ENCODE data around the gene TRIM45. TPM values are rescaled to one million over a fixed set of nuclear protein-coding genes. Genes with fewer than 3 reads are reported as not detected.

Gene TRIM45
- total and polyA plus RNA-seq, 11 donors, result 1.4 to 22.2 (median 9.0) TPM

GRCh38 chr1:117066367-117066766 lies 55.2 kb downstream of the TRIM45 start:
- Histone ChIP-seq H3K27ac (no peak overlapping the region), H3K4me3 (no peak overlapping the region), H3K27me3 (no peaks in the 10 kb centered on the region), H3K4me1 (peaks cover 0 to 10% (median 0%) of the 10 kb centered on the region in 12 donors), H3K36me3 (peaks cover 0 to 17% (median 0%) of the 10 kb centered on the region in 9 donors), H3K9me3 (no peaks in the 10 kb centered on the region)
- DNase-seq, result no peak
- 64 to 70% (median 67%) methylated on average over 6 of the region's 6 CpGs for WGBS, 4 donors
- TF ChIP-seq POLR2A (IDR thresholded peaks at IDR 0.05) (no peak), CTCF (IDR thresholded peaks at IDR 0.05) (no peak)
- intact Hi-C loops (cut with DNase I), result loop anchor here in 8 of 10 donors (2.0 to 10.0 kb wide), 7 partner anchors 56 to 691 kb away; partner anchors contain the start of genes TENT5C (in 1 of the 8) and TRIM45 (in 1 of the 8)
- ATAC-seq, result no peak

- peaks cover 0 to 27% (median 7%) of the 10 kb centered on the region in 12 donors for H3K4me1 ChIP-seq
- ATAC-seq (no peak), DNase-seq (no peak)
- no peak overlapping the region for H3K27ac ChIP-seq
- H3K27me3 ChIP-seq, result no peaks in the 10 kb centered on the region
- no peaks in the 10 kb centered on the region for H3K9me3 ChIP-seq
- no peak overlapping the region for H3K4me3 ChIP-seq
- H3K36me3 ChIP-seq, result peaks cover 0 to 17% (median 0%) of the 10 kb centered on the region in 9 donors
- intact Hi-C loops (cut with DNase I), result loop anchor here in 5 of 10 donors (5.0 to 10.0 kb wide), 3 partner anchors 490 to 693 kb away; partner anchors contain the start of genes CD58 (in 1 of the 5) and TENT5C (in 1 of the 5)
- WGBS, 4 donors, result 84 to 93% (median 88%) methylated on average over 2 of the region's 2 CpGs
- no peak for TF ChIP-seq POLR2A (IDR thresholded peaks at IDR 0.05)
- TF ChIP-seq CTCF (IDR thresholded peaks at IDR 0.05), result no peak
Observed at GRCh38 chr1:117061986-117062415, 59.5 kb downstream of the TRIM45 start.

MicroRNAs encoded within 50 kb of the gene (microRNA counts, 767-probe panel; counts per million panel counts)
- 886 to 908 counts per million in 2 donors for microRNA hsa-miR-942

Small RNAs within 50 kb of the gene (microRNA-seq; reads per million reads assigned to microRNA genes)
- 6.2 to 11.0 (median 7.9) reads per million in 4 donors for gene MIR942

Other genes with a start within 250 kb of the TRIM45 start
- gene PTGFRN, start 211.8 kb downstream of the TRIM45 start, total RNA-seq, result 100 to 1,000 TPM in 5 of 9 donors, 10 to 100 TPM in 4; 59.3 to 231 (median 137) TPM
- 10 to 100 TPM; 21.5 to 65.6 TPM for gene PTGFRN, start 211.8 kb downstream of the TRIM45 start, polyA plus RNA-seq
- 1 to 10 TPM in 5 of 9 donors, under 1 TPM in 4; 0.54 to 2.5 (median 1.0) TPM for gene CD101, start 120.0 kb downstream of the TRIM45 start, total RNA-seq
- under 1 TPM; 0.38 to 0.72 TPM for gene CD101, start 120.0 kb downstream of the TRIM45 start, polyA plus RNA-seq
- 10 to 100 TPM in 4 of 9 donors, 1 to 10 TPM in 5; 2.8 to 20.7 (median 9.5) TPM for gene TTF2, start 61.4 kb downstream of the TRIM45 start, total RNA-seq
- gene TTF2, start 61.4 kb downstream of the TRIM45 start, polyA plus RNA-seq, result 1 to 10 TPM; 1.2 to 3.7 TPM
- under 1 TPM in 2 of 9 donors, not detected in 7; 0.09 to 0.16 TPM for gene VTCN1, start 89.2 kb upstream of the TRIM45 start, total RNA-seq
- not detected for gene VTCN1, start 89.2 kb upstream of the TRIM45 start, polyA plus RNA-seq
- 10 to 100 TPM; 15.8 to 36.5 (median 23.9) TPM for gene MAN1A2, start 245.7 kb upstream of the TRIM45 start, total RNA-seq
- 10 to 100 TPM in 1 of 2 donors, 1 to 10 TPM in 1; 5.1 to 12.9 TPM for gene MAN1A2, start 245.7 kb upstream of the TRIM45 start, polyA plus RNA-seq